ENCODE data around the gene HERC4.
A peak's percentile ranks its signal among the peaks of the same experiment; 100 is the strongest.

HERC4 gene, protein sequence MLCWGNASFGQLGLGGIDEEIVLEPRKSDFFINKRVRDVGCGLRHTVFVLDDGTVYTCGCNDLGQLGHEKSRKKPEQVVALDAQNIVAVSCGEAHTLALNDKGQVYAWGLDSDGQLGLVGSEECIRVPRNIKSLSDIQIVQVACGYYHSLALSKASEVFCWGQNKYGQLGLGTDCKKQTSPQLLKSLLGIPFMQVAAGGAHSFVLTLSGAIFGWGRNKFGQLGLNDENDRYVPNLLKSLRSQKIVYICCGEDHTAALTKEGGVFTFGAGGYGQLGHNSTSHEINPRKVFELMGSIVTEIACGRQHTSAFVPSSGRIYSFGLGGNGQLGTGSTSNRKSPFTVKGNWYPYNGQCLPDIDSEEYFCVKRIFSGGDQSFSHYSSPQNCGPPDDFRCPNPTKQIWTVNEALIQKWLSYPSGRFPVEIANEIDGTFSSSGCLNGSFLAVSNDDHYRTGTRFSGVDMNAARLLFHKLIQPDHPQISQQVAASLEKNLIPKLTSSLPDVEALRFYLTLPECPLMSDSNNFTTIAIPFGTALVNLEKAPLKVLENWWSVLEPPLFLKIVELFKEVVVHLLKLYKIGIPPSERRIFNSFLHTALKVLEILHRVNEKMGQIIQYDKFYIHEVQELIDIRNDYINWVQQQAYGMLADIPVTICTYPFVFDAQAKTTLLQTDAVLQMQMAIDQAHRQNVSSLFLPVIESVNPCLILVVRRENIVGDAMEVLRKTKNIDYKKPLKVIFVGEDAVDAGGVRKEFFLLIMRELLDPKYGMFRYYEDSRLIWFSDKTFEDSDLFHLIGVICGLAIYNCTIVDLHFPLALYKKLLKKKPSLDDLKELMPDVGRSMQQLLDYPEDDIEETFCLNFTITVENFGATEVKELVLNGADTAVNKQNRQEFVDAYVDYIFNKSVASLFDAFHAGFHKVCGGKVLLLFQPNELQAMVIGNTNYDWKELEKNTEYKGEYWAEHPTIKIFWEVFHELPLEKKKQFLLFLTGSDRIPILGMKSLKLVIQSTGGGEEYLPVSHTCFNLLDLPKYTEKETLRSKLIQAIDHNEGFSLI

DNA sequence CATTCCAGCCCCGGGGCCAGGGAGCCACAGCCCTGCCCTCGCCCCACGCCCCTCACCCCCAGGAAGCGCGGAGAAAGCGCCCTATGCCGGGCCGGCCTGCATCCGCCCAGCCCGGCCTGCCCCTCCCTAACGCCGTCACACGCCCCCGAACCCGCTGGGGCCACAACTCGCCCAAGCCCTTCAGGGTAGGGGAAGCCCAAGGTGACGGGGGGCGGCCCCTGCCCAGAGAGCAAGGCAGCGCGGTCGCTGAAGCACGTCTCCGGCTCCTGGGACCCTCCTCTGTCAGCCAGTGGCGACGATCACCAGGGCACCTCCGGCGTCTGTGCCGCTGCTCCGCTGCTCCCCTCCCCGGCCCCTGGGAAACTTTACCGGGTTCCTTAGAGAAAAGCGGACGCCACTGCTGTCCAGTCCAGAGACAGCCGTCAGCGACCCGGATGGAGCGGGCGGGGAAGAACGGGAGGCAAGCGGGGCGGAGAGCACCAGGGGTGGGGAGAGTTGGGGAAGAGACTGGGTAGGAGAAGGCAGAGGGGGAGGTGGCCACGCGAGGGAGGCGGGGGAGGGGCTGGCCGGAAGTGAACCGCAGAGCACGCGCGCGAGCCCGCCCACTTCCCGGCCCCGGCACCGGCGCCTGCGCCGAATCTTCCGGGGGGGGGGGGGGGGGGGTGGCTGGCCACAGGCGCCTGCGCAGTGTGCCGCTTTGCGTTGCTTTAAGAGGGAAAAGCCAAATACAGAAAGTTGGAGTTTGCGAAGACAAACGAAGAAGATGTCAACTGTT, at the start of gene HERC4:
TSS of gene HERC4 (minus strand) at position 509 of the 775 bp plus-strand sequence. CDS start 2,175 bp downstream, outside the sequence.
- TF ChIP-seq, protein P1, sequence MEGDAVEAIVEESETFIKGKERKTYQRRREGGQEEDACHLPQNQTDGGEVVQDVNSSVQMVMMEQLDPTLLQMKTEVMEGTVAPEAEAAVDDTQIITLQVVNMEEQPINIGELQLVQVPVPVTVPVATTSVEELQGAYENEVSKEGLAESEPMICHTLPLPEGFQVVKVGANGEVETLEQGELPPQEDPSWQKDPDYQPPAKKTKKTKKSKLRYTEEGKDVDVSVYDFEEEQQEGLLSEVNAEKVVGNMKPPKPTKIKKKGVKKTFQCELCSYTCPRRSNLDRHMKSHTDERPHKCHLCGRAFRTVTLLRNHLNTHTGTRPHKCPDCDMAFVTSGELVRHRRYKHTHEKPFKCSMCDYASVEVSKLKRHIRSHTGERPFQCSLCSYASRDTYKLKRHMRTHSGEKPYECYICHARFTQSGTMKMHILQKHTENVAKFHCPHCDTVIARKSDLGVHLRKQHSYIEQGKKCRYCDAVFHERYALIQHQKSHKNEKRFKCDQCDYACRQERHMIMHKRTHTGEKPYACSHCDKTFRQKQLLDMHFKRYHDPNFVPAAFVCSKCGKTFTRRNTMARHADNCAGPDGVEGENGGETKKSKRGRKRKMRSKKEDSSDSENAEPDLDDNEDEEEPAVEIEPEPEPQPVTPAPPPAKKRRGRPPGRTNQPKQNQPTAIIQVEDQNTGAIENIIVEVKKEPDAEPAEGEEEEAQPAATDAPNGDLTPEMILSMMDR (IDR thresholded peaks at IDR 0.05) = no peak
- no peaks in the 10 kb centered on the region for H3K9me3 Mint-ChIP-seq
- DNase-seq = peak; percentile 93

DNA sequence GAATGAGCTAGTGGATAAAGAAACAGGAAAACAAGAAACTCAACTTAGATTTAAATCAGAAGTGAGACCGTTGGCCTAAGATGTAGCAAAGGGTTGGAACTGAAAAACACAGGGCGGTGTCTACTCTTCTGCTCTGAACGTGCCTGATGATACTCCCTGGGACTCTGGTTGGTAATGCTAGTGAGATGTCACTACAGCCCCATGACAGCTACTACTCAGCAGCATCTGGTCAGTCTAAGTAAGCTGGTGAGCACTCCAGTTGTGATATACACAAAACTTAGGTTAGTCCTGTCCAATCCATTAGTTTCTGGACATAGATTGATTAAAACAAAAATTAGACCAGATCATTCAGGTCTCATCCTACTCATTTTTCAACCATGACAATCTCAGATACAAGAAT, 49.6 kb upstream of the HERC4 start:
- no peak overlapping the region for H3K27ac Mint-ChIP-seq
- peaks cover 3% of the 10 kb centered on the region for H3K27me3 Mint-ChIP-seq (ENCODE audit: low read depth, poor library complexity)
- H3K4me3 Mint-ChIP-seq = no peak overlapping the region
- H3K36me3 Mint-ChIP-seq (ENCODE audit: low read depth) = no peaks in the 10 kb centered on the region
- H3K4me1 Mint-ChIP-seq = peaks cover 6% of the 10 kb centered on the region
- no peak for DNase-seq
- H3K9me3 Mint-ChIP-seq = no peaks in the 10 kb centered on the region
- TF ChIP-seq, protein P1 (IDR thresholded peaks at IDR 0.05) = no peak

More for the DNA sequence above, at the start of gene HERC4:
- Mint-ChIP-seq H3K4me3 (peak within 1 kb of the TSS; percentile 96), H3K27ac (peak within 1 kb of the TSS; percentile 75), H3K4me1 (peaks cover 36% of the 10 kb centered on the region), H3K27me3 (ENCODE audit: low read depth, poor library complexity) (no peaks in the 10 kb centered on the region), H3K36me3 (ENCODE audit: low read depth) (peaks cover 8% of the 10 kb centered on the region)

DNA sequence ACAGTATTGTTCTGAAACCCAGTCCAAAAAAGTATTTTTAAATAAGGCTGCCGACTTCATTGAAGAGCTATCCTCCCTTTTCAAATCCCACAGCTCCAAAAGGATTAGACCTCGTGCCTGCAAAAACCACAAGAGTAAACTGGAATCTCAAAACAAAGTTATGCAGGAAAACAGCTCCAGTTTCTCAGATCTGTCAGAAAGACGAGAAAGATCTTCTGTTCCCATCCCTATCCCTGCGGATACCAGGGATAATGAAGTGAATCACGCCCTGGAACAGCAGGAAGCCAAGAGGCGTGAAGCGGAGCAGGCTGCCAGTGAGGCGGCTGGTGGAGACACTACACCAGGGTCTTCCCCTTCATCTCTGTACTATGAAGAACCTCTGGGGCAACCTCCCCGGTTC, 46.8 kb upstream of the HERC4 start:
- DNase-seq = no peak
- Mint-ChIP-seq H3K9me3 (no peaks in the 10 kb centered on the region), H3K4me3 (no peak overlapping the region), H3K27ac (peak overlapping the region; percentile 47), H3K4me1 (peaks cover 6% of the 10 kb centered on the region), H3K36me3 (ENCODE audit: low read depth) (no peaks in the 10 kb centered on the region), H3K27me3 (ENCODE audit: low read depth, poor library complexity) (no peaks in the 10 kb centered on the region)
- TF ChIP-seq, protein P1 (IDR thresholded peaks at IDR 0.05) = no peak

DNA sequence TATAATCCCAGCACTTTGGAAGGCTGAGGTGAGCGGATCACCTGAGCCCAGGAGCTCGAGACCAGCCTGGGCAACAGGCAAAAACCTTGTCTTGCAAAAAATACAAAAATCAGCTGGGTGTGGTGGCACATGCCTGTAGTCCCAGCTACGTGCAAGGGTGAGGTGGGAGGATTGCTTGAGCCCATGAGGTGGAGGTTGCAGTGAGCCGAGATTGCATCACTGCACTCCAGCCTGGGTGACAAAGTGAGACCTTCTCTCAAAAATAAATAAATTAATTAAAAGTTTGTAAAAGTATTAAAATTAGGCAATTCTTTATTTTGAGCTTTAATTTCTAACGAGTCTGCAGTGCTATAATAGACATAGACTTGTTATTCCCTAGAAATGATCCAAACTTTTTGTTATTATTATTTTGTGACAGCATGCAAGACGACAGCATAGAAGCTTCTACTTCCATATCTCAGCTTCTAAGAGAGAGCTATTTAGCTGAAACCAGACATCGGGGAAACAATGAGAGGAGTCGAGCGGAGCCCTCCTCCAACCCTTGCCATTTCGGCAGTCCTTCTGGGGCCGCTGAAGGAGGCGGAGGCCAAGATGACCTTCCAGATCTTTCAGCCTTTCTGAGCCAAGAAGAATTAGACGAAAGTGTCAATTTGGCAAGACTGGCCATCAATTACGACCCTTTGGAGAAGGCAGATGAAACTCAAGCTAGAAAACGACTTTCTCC, 46.1 kb upstream of the HERC4 start:
- Mint-ChIP-seq H3K27me3 (ENCODE audit: low read depth, poor library complexity) (no peaks in the 10 kb centered on the region), H3K4me1 (peaks cover 6% of the 10 kb centered on the region), H3K4me3 (no peak overlapping the region), H3K9me3 (no peaks in the 10 kb centered on the region), H3K36me3 (ENCODE audit: low read depth) (no peaks in the 10 kb centered on the region), H3K27ac (peak overlapping the region; percentile 47)
- TF ChIP-seq, protein P1 (IDR thresholded peaks at IDR 0.05) = no peak
- no peak for DNase-seq

DNA sequence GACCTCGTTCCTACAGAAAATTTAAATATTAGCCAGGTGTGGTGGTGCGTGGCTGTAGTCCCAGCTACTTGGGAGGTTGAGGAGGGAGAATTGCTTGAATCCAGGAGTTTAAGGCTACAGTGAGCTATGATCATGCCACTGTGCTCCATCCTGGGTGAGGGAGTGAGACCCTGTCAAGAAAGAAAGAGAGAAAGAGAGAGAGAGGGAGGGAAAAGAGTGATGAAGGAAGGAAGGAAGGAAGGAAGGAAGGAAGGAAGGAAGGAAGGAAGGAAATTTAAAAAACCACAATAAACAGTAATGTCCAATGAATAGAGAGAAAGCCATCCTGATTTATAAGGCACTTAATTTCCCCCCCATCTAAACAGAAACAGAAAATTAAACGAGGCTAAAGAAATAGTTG, 43.6 kb upstream of the HERC4 start:
- peaks cover 6% of the 10 kb centered on the region for H3K4me1 Mint-ChIP-seq
- no peaks in the 10 kb centered on the region for H3K9me3 Mint-ChIP-seq
- H3K36me3 Mint-ChIP-seq (ENCODE audit: low read depth) = no peaks in the 10 kb centered on the region
- TF ChIP-seq, protein P1 (IDR thresholded peaks at IDR 0.05) = no peak
- no peak overlapping the region for H3K4me3 Mint-ChIP-seq
- peak overlapping the region; percentile 36 for H3K27ac Mint-ChIP-seq
- no peak for DNase-seq
- no peaks in the 10 kb centered on the region for H3K27me3 Mint-ChIP-seq (ENCODE audit: low read depth, poor library complexity)

Data from nephron progenitor cell (in vitro differentiated cells).